Adrenal gland (tissue), 12 donors: ENCODE measurements around the gene ABCA10. TPM values are rescaled to one million over a fixed set of nuclear protein-coding genes. Genes with fewer than 3 reads are reported as not detected.

Experiments used
- DNase-seq, 7 donors: peaks; one replicate each; pipeline ENCODE4 v3.0.0-alpha.2; 2019 to 2020
- H3K27ac ChIP-seq, 5 donors: fragments of 200-600 bp; sonication (generic) in 4 of 5; 1 replicate in 3 of 5; 2 replicates in 2 of 5; pipeline versions ENCODE4 v1.5.1 to v1.8.0; 2016 to 2020; ENCODE audit warnings: mild to moderate bottlenecking in 1 of 5
- H3K27me3 ChIP-seq: fragments of 200-600 bp; 2 replicates; pipeline ENCODE4 v1.8.0; 2021
- H3K36me3 ChIP-seq, 2 donors: fragments of 200-600 bp; replicated peaks in 1 of 2; 1 replicate in 1 of 2; 2 replicates in 1 of 2; pipeline versions ENCODE4 v1.5.1 to v1.8.0; 2018 to 2022
- H3K4me1 ChIP-seq, 2 donors: fragments of 200-600 bp; replicated peaks in 1 of 2; 1 replicate in 1 of 2; 2 replicates in 1 of 2; pipeline versions ENCODE4 v1.5.1 to v1.8.0; 2018 to 2021
- H3K4me3 ChIP-seq, 4 donors: fragments of 200-600 bp; sonication (generic) in 3 of 4; one replicate each; pipeline ENCODE4 v1.5.1; 2016 to 2018
- H3K9me3 ChIP-seq, 3 donors: fragments of 200-600 bp; sonication (generic) in 1 of 3; replicated peaks in 1 of 3; 1 replicate in 2 of 3; 2 replicates in 1 of 3; pipeline versions ENCODE4 v1.5.1 to v1.8.0; 2016 to 2021
- CTCF ChIP-seq, 6 experiments: fragments of 450-650 bp in 4 of 6; fragments of 200-600 bp in 2 of 6; sonication (generic) in 1 of 6; IDR thresholded peaks; 1 replicate in 5 of 6; 2 replicates in 1 of 6; pipeline versions ENCODE4 v1.5.1 to v1.8.0; 2016 to 2021; ENCODE audit warnings: antibody characterized with exemption in 6 of 6, mild to moderate bottlenecking in 2 of 6, moderate library complexity in 1 of 6
- POLR2A ChIP-seq, 2 donors: fragments of 450-650 bp; IDR thresholded peaks; one replicate each; pipeline ENCODE4 v1.6.1; 2017; ENCODE audit warnings: antibody characterized with exemption in 2 of 2, mild to moderate bottlenecking in 2 of 2, moderate library complexity in 1 of 2
- WGBS, 4 donors: extraction: QIAGEN DNeasy Blood & Tissue Kit in 2 of 4; methylation state at CpG; one replicate each; pipeline versions ENCODE4 v1.1.5 to v1.1.7; 2013 to 2017; 5-methylcytosine and 5-hydroxymethylcytosine counted together
- intact Hi-C, 2 donors: fragments of 100-400 bp; cut with DNase I; formaldehyde crosslinking; loops; one replicate each; pipeline versions ENCODE4 v1.14.1 to v1.15.0; 2022 to 2023
- polyA plus RNA-seq, 3 donors: library from polyadenylated mRNA; stranded (reverse); fragments of 200-250 nt in 2 of 3; fragments of 350-450 nt in 1 of 3; fragmentation: Illumina TruSeq in 1 of 3; extraction: RNeasy Lipid Tissue Mini Kit (QIAGEN cat#74804) in 1 of 3; gene quantifications; one replicate each; pipeline ENCODE4 v1.2.3, GENCODE V29; 2013 to 2014
- total RNA-seq, 9 donors: library from RNA; depleted of rRNA in 4 of 9; stranded (reverse); fragments of >200 nt in 4 of 9; fragments of 120-200 nt in 1 of 9; fragmentation: NEBNext Ultra II Directional in 1 of 9; extraction: Animal tissue kit (Norgen Biotek cat#: 25700) in 1 of 9; gene quantifications; one replicate each; pipeline versions ENCODE4 v1.1.0 to v1.2.4, GENCODE V29; 2013 to 2023
- donor health status: healthy with polysubstance abuse.
- donor health status: Bipolar disorder and iron deficiency.
- donor health status: DM: yes; HTN: yes; CAD: no.
- donor health status: DM: no; HTN: no; CAD: no.
- donor health status: DM: no; HTN: no; CAD: no.
- donor health status: DM: yes; HTN: yes; CAD: no.

Gene ABCA10
- total and polyA plus RNA-seq, 12 donors, result 0.24 to 28.2 (median 3.5) TPM

DNA sequence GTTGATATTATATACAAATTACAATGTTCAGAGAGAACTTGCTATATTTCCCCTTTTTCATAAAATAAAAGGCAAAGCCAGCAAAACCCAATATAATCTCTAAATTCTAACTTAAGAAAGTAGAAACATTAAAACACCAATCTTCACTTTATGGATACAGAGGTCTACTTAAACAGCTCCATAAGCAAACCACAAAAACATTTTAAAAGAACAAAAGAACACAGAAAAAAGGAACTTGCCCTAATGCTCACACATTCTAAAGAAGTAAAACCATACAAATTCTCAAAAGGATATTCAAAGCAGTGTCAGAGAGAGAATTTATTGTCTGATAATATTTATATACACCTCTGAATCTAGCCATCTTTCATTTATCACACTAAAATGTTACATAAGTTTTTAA, 606 bp downstream of the ABCA10 start:
- H3K27ac ChIP-seq, result no peak overlapping the region
- H3K4me3 ChIP-seq, result peak overlapping the region in 1 of 4 donors; percentile 31
- H3K4me1 ChIP-seq, result no peaks in the 10 kb centered on the region
- DNase-seq, result no peak
- peaks cover 0 to 8% (median 4%) of the 10 kb centered on the region in 3 donors for H3K9me3 ChIP-seq
- no peaks in the 10 kb centered on the region for H3K27me3 ChIP-seq
- intact Hi-C loops, result no loop called here
- TF ChIP-seq CTCF (IDR thresholded peaks at IDR 0.05), result no peak
- TF ChIP-seq POLR2A (IDR thresholded peaks at IDR 0.05), result no peak
- no peaks in the 10 kb centered on the region for H3K36me3 ChIP-seq

GRCh38 chr17:69227541-69227940, 1.1 kb downstream of the ABCA10 start:
- Histone ChIP-seq H3K4me1 (no peaks in the 10 kb centered on the region), H3K36me3 (no peaks in the 10 kb centered on the region), H3K27me3 (no peaks in the 10 kb centered on the region), H3K9me3 (peaks cover 0 to 3% (median 0%) of the 10 kb centered on the region in 3 donors), H3K27ac (no peak overlapping the region), H3K4me3 (peak overlapping the region in 1 of 4 donors; percentile 31)
- no peak for DNase-seq
- no peak for TF ChIP-seq CTCF (IDR thresholded peaks at IDR 0.05)
- no peak for TF ChIP-seq POLR2A (IDR thresholded peaks at IDR 0.05)
- WGBS, 4 donors, result 50 to 76% (median 65%) methylated on average over 2 of the region's 2 CpGs
- intact Hi-C loops, result no loop called here

- H3K4me3 ChIP-seq, result no peak overlapping the region
- no peaks in the 10 kb centered on the region for H3K36me3 ChIP-seq
- no peak overlapping the region for H3K27ac ChIP-seq
- no peaks in the 10 kb centered on the region for H3K9me3 ChIP-seq
- 89 to 92% (median 89%) methylated on average over 3 of the region's 3 CpGs for WGBS, 4 donors
- TF ChIP-seq CTCF (IDR thresholded peaks at IDR 0.05), result no peak
- no peak for TF ChIP-seq POLR2A (IDR thresholded peaks at IDR 0.05)
- H3K4me1 ChIP-seq, result no peaks in the 10 kb centered on the region
- DNase-seq, result no peak
- no peaks in the 10 kb centered on the region for H3K27me3 ChIP-seq
- intact Hi-C loops, result no loop called here
These were observed 4.8 kb downstream of the ABCA10 start for GRCh38 chr17:69223809-69224208.

DNA sequence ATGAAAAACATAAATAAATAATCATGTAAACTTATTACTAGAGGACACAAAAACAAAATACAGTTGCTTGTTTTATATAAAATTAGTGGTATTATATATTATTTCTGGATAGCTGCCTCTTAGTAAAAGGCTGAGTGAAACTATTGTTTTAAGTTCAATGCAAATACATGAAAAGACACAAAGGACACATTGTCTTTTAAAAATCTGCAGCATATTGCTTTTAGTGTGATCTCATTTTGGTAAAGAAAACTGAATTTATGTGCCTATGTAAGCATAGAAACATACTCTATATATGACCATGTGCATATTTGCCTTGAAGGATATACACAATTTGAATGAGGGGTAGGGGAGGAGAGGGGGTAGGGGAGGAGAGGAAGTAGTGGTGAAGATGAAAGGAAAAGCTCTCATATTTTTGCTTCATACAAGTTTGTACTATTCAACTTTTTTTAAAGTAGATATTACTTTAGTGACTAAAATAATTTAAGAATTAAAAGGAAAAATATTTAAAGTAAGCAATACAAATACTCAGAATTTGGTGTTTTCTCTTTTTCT, 5.8 kb downstream of the ABCA10 start:
- Histone ChIP-seq H3K27me3 (no peaks in the 10 kb centered on the region), H3K4me3 (no peak overlapping the region), H3K27ac (no peak overlapping the region), H3K4me1 (no peaks in the 10 kb centered on the region), H3K36me3 (no peaks in the 10 kb centered on the region), H3K9me3 (no peaks in the 10 kb centered on the region)
- DNase-seq, result no peak
- intact Hi-C loops, result no loop called here
- TF ChIP-seq CTCF (IDR thresholded peaks at IDR 0.05) (no peak), POLR2A (IDR thresholded peaks at IDR 0.05) (no peak)
